Gastroesophageal sphincter (tissue), 4 donors: Measurements from ENCODE around the gene LPP. TPM values are rescaled to one million over a fixed set of nuclear protein-coding genes. Genes with fewer than 3 reads are reported as not detected.

ENCODE experiments used
- ATAC-seq: fragments of 150-250 bp; one replicate; pipeline ENCODE4 v1.9.1; 2016; ENCODE audit warnings: mild to moderate bottlenecking, moderate library complexity
- H3K27ac ChIP-seq, 4 donors: fragments of 200-600 bp; sonication (generic) in 3 of 4; 1 replicate in 3 of 4; 2 replicates in 1 of 4; pipeline ENCODE4 v1.5.1; 2016 to 2019
- H3K27me3 ChIP-seq: fragments of 200-600 bp; sonication (generic); one replicate; pipeline ENCODE4 v1.5.1; 2019
- H3K36me3 ChIP-seq, 2 donors: fragments of 200-600 bp; sonication (generic); one replicate each; pipeline ENCODE4 v1.5.1; 2019; ENCODE audit warnings: control low read depth in 1 of 2
- H3K4me1 ChIP-seq, 3 donors: fragments of 200-600 bp; sonication (generic); 1 replicate in 2 of 3; 2 replicates in 1 of 3; pipeline ENCODE4 v1.5.1; 2016 to 2019; ENCODE audit warnings: control low read depth in 2 of 3
- H3K4me3 ChIP-seq, 2 donors: fragments of 200-600 bp; sonication (generic); one replicate each; pipeline ENCODE4 v1.5.1; 2019; ENCODE audit warnings: mild to moderate bottlenecking in 1 of 2, moderate library complexity in 1 of 2
- H3K9me3 ChIP-seq, 3 donors: fragments of 200-600 bp; sonication (generic); one replicate each; pipeline ENCODE4 v1.5.1; 2017 to 2019; ENCODE audit warnings: control low read depth in 2 of 3
- CTCF ChIP-seq, 4 experiments: fragments of 200-600 bp in 2 of 4; fragments of 450-650 bp in 2 of 4; sonication (generic) in 1 of 4; IDR thresholded peaks; one replicate each; pipeline ENCODE4 v1.5.1; 2017 to 2019; ENCODE audit warnings: antibody characterized with exemption in 4 of 4, mild to moderate bottlenecking in 2 of 4, moderate library complexity in 2 of 4
- EP300 ChIP-seq: sonication (generic); formaldehyde crosslinking; IDR thresholded peaks from one replicate; pipeline ENCODE4 v1.6.1; 2017; ENCODE audit warnings: antibody characterized with exemption, mild to moderate bottlenecking
- POLR2A ChIP-seq, 2 donors: fragments of 450-650 bp; IDR thresholded peaks; one replicate each; pipeline ENCODE4 v1.6.1; 2017; ENCODE audit warnings: antibody characterized with exemption in 2 of 2, mild to moderate bottlenecking in 2 of 2, moderate library complexity in 1 of 2
- POLR2AphosphoS5 ChIP-seq: sonication (generic); formaldehyde crosslinking; IDR thresholded peaks from one replicate; pipeline ENCODE4 v1.6.1; 2017; ENCODE audit warnings: antibody characterized with exemption
- WGBS, 2 donors: methylation state at CpG; one replicate each; pipeline ENCODE4 v1.1.5; 2018; ENCODE audit warnings: low coverage in 1 of 2; 5-methylcytosine and 5-hydroxymethylcytosine counted together
- total RNA-seq, 4 donors: library from RNA; depleted of rRNA; stranded (reverse); fragments of >200 nt; gene quantifications; one replicate each; pipeline ENCODE4 v1.1.0, GENCODE V29; 2016

LPP gene
- total RNA-seq, 4 donors from 2014 or later: 1,243 to 2,297 (median 2,164) TPM

- TF ChIP-seq CTCF (IDR thresholded peaks at IDR 0.05) (no peak), EP300 (no peak), POLR2A (IDR thresholded peaks at IDR 0.05) (no peak), POLR2AphosphoS5 (no peak)
- H3K27ac ChIP-seq: no peak overlapping the region
- no peaks in the 10 kb centered on the region for H3K9me3 ChIP-seq
- H3K4me1 ChIP-seq: peaks cover 3 to 89% (median 30%) of the 10 kb centered on the region in 3 donors
- no peak overlapping the region for H3K4me3 ChIP-seq
- no peak for ATAC-seq
- H3K36me3 ChIP-seq: peaks cover 0 to 8% of the 10 kb centered on the region in 2 donors
- no peaks in the 10 kb centered on the region for H3K27me3 ChIP-seq
These were observed 377.3 kb downstream of the LPP start for GRCh38 chr3:188531210-188531609.

GRCh38 chr3:188533172-188533571 is 379.2 kb downstream of the LPP start:
- TF ChIP-seq POLR2AphosphoS5 (no peak), POLR2A (IDR thresholded peaks at IDR 0.05) (no peak), EP300 (no peak), CTCF (IDR thresholded peaks at IDR 0.05) (no peak)
- Histone ChIP-seq H3K27me3 (no peaks in the 10 kb centered on the region), H3K27ac (no peak overlapping the region), H3K36me3 (no peaks in the 10 kb centered on the region), H3K9me3 (no peaks in the 10 kb centered on the region), H3K4me3 (no peak overlapping the region), H3K4me1 (peaks cover 3 to 73% (median 30%) of the 10 kb centered on the region in 3 donors)
- 33 to 43% methylated on average over 1 of the region's 1 CpG for WGBS, 2 donors
- no peak for ATAC-seq

DNA sequence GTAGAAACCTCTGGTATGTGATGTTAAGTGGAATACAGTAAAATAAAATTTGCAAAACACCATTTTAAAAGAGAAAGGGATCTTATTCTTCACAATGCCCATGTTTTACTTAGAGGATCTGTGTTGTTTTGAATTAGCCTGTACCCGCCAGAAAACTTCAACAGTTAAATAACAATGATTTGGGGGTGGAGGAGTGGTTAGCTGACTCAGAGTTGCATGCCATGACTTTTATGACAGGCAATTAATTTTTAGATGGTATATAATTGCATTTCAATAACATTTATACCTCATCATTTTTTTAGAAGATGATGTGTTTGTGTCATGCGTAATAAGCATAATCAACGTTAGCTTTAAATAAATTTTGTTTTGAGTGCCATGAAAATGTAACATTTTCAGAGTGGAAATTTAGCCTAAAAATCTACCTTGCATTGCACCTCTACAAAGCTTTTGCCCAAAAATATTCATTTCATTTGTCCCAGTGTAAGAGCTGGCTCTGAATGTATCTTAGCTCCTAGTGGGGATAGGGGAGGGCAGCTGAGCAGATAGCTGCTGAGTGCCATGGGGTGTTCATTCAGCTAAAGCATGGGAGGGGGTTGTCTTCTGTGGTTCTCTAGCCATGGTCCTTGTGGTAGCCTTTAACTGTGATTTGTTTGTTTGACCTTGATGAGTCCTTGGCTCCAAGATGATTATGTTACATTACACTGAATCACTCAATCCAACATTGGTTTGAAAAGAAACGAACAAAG is 379.8 kb downstream of the LPP start:
- 66 to 67% methylated on average over 4 of the region's 4 CpGs for WGBS, 2 donors
- no peaks in the 10 kb centered on the region for H3K27me3 ChIP-seq
- H3K36me3 ChIP-seq: no peaks in the 10 kb centered on the region
- no peak for ATAC-seq
- no peaks in the 10 kb centered on the region for H3K9me3 ChIP-seq
- peaks cover 3 to 67% (median 25%) of the 10 kb centered on the region in 3 donors for H3K4me1 ChIP-seq
- H3K27ac ChIP-seq: peak overlapping the region in 3 of 4 donors; percentile 27 to 34 (median 33)
- no peak overlapping the region for H3K4me3 ChIP-seq
- TF ChIP-seq EP300: no peak
- TF ChIP-seq POLR2AphosphoS5: no peak

- Histone ChIP-seq H3K9me3 (no peaks in the 10 kb centered on the region), H3K36me3 (no peaks in the 10 kb centered on the region), H3K27ac (peak overlapping the region in 3 of 4 donors; percentile 29 to 34 (median 33)), H3K4me1 (peaks cover 3 to 66% (median 25%) of the 10 kb centered on the region in 3 donors), H3K27me3 (no peaks in the 10 kb centered on the region), H3K4me3 (no peak overlapping the region)
- no peak for ATAC-seq
- WGBS, 2 donors: 63 to 67% methylated on average over 1 of the region's 1 CpG
- no peak for TF ChIP-seq POLR2AphosphoS5
- no peak for TF ChIP-seq POLR2A (IDR thresholded peaks at IDR 0.05)
- no peak for TF ChIP-seq EP300
- no peak for TF ChIP-seq CTCF (IDR thresholded peaks at IDR 0.05)
These were observed 380.7 kb downstream of the LPP start for GRCh38 chr3:188534633-188535032.

DNA sequence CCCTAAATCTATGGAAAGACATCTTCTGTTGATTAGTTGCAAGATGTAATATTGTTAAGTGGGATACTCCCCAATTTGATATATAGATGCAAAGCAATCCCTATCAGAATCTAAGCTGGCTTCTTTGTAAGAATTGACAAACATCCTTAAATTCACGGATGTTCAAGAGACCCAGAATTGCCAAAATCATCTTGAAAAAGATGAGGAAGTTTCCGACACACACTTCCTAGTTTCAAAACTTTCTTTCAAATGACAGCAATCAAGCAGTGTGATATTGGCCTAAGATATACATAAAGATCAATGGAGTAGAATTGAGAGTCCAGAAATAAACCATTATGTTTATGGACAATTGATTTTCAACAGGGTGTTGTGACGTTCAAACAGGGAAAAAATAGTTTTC is 383.6 kb downstream of the LPP start:
- Histone ChIP-seq H3K9me3 (no peaks in the 10 kb centered on the region), H3K36me3 (no peaks in the 10 kb centered on the region), H3K27ac (no peak overlapping the region), H3K4me3 (no peak overlapping the region), H3K27me3 (no peaks in the 10 kb centered on the region), H3K4me1 (peaks cover 0 to 59% (median 11%) of the 10 kb centered on the region in 3 donors)
- ATAC-seq: no peak
- 69 to 100% methylated on average over 3 of the region's 3 CpGs for WGBS, 2 donors
- TF ChIP-seq POLR2A (IDR thresholded peaks at IDR 0.05) (no peak), EP300 (no peak), CTCF (IDR thresholded peaks at IDR 0.05) (no peak), POLR2AphosphoS5 (no peak)
